ENCODE results near the gene CBY2.

GRCh38 chr13:45702088-45702487, at the start of gene CBY2:
- TF ChIP-seq CTCF (IDR thresholded peaks at IDR 0.05) (no peak), POLR2A (IDR thresholded peaks at IDR 0.05; ENCODE audit: low read depth) (no peak), POLR2AphosphoS5 (IDR thresholded peaks at IDR 0.05) (no peak)

Measured in esophagus muscularis mucosa (tissue), 3 donors.